GDM1 (cell line): ENCODE results near the gene SAMD4A.
A peak's percentile ranks its signal among the peaks of the same experiment; 100 is the strongest.

ENCODE experiments used
- DNase-seq: peaks from one replicate; lab custom pipeline; 2025; lab: John Stamatoyannopoulos, UW

Gene SAMD4A

GRCh38 chr14:54685286-54685845 lies 118.4 kb downstream of the SAMD4A start:
- DNase-seq, result no peak

- DNase-seq, result no peak
Observed at GRCh38 chr14:54686219-54686870, 119.4 kb downstream of the SAMD4A start.

GRCh38 chr14:54686871-54687749 lies 120.2 kb downstream of the SAMD4A start:
- no peak for DNase-seq

- no peak for DNase-seq
Observed at GRCh38 chr14:54687750-54688119, 120.8 kb downstream of the SAMD4A start.

- no peak for DNase-seq
Observed at GRCh38 chr14:54688229-54688628, 121.3 kb downstream of the SAMD4A start.

GRCh38 chr14:54689928-54690327 lies 123.0 kb downstream of the SAMD4A start:
- no peak for DNase-seq

GRCh38 chr14:54690887-54691286 lies 124.0 kb downstream of the SAMD4A start:
- DNase-seq, result no peak

- peak; percentile 50 for DNase-seq
Observed at GRCh38 chr14:54691525-54692283, 124.8 kb downstream of the SAMD4A start.

GRCh38 chr14:54692284-54692772 lies 125.4 kb downstream of the SAMD4A start:
- no peak for DNase-seq

GRCh38 chr14:54693761-54694160 lies 126.8 kb downstream of the SAMD4A start:
- DNase-seq, result no peak

- DNase-seq, result no peak
Observed at GRCh38 chr14:54695196-54695595, 128.3 kb downstream of the SAMD4A start.

- no peak for DNase-seq
Observed at GRCh38 chr14:54697001-54697400, 130.1 kb downstream of the SAMD4A start.

- no peak for DNase-seq
Observed at GRCh38 chr14:54697803-54698202, 130.9 kb downstream of the SAMD4A start.

- no peak for DNase-seq
Observed at GRCh38 chr14:54698501-54698900, 131.6 kb downstream of the SAMD4A start.

GRCh38 chr14:54698966-54699530 lies 132.1 kb downstream of the SAMD4A start:
- DNase-seq, result no peak

GRCh38 chr14:54699735-54700134 lies 132.8 kb downstream of the SAMD4A start:
- DNase-seq, result no peak

- no peak for DNase-seq
Observed at GRCh38 chr14:54700717-54701116, 133.8 kb downstream of the SAMD4A start.

GRCh38 chr14:54702014-54702491 lies 135.1 kb downstream of the SAMD4A start:
- no peak for DNase-seq

- no peak for DNase-seq
Observed at GRCh38 chr14:54702492-54702891, 135.6 kb downstream of the SAMD4A start.

- DNase-seq, result no peak
Observed at GRCh38 chr14:54703082-54703481, 136.2 kb downstream of the SAMD4A start.

GRCh38 chr14:54703724-54704123 lies 136.8 kb downstream of the SAMD4A start:
- DNase-seq, result no peak

GRCh38 chr14:54704768-54705167 lies 137.8 kb downstream of the SAMD4A start:
- no peak for DNase-seq
